Liver (tissue), 9 donors: ENCODE data around the gene BLACAT1. TPM values are rescaled to one million over a fixed set of nuclear protein-coding genes. Genes with fewer than 3 reads are reported as not detected.

ENCODE experiments used
- DNase-seq: peaks from one replicate; pipeline ENCODE4 v3.0.0-alpha.2; 2017; ENCODE audit warnings: low spot score
- H3K27ac ChIP-seq, 2 donors: one replicate each; pipeline ENCODE4 v1.7.0; 2013; ENCODE audit warnings: inconsistent platforms in 2 of 2, low read length in 2 of 2, control low read depth in 1 of 2, low read depth in 1 of 2, mild to moderate bottlenecking in 1 of 2
- H3K27me3 ChIP-seq, 4 donors: one replicate each; pipeline versions ENCODE4 v1.6.1 to v1.7.0; 2013; ENCODE audit warnings: low read length in 3 of 4, inconsistent platforms in 1 of 4, mild to moderate bottlenecking in 1 of 4, moderate library complexity in 1 of 4; ENCODE audit not compliant: control insufficient read depth in 4 of 4, insufficient read depth in 4 of 4
- H3K36me3 ChIP-seq, 4 donors: one replicate each; pipeline versions ENCODE4 v1.6.1 to v1.7.0; 2013; ENCODE audit warnings: low read length in 3 of 4, mild to moderate bottlenecking in 3 of 4, low read depth in 1 of 4, moderate library complexity in 1 of 4; ENCODE audit not compliant: control insufficient read depth in 4 of 4, insufficient read depth in 3 of 4
- H3K4me1 ChIP-seq, 4 donors: one replicate each; pipeline versions ENCODE4 v1.6.1 to v1.7.0; 2013; ENCODE audit warnings: low read length in 3 of 4, mild to moderate bottlenecking in 3 of 4, moderate library complexity in 1 of 4; ENCODE audit not compliant: control insufficient read depth in 4 of 4, insufficient read depth in 4 of 4
- H3K4me3 ChIP-seq, 3 donors: one replicate each; pipeline versions ENCODE4 v1.6.1 to v1.7.0; 2013; ENCODE audit warnings: low read length in 3 of 3, control low read depth in 1 of 3, low read depth in 1 of 3, mild to moderate bottlenecking in 1 of 3
- H3K9ac ChIP-seq, 2 donors: one replicate each; pipeline ENCODE4 v1.7.0; 2013; ENCODE audit warnings: low read length in 2 of 2, mild to moderate bottlenecking in 2 of 2, moderate library complexity in 2 of 2, control low read depth in 1 of 2, low read depth in 1 of 2
- H3K9me3 ChIP-seq, 4 donors: one replicate each; pipeline versions ENCODE4 v1.6.1 to v1.7.0; 2013; ENCODE audit warnings: low read length in 3 of 4; ENCODE audit not compliant: control insufficient read depth in 4 of 4
- EGR1 ChIP-seq, 2 donors: IDR thresholded peaks; 2 replicates each; pipeline ENCODE4 v1.6.1; 2016 to 2018; ENCODE audit warnings: antibody characterized with exemption in 2 of 2, low read depth in 2 of 2
- FOXA1 ChIP-seq: IDR thresholded peaks from 2 replicates; pipeline ENCODE4 v1.6.1; 2016; ENCODE audit warnings: antibody characterized with exemption
- GABPA ChIP-seq, 2 donors: IDR thresholded peaks in 1 of 2; conservative IDR thresholded peaks in 1 of 2; 2 replicates each; pipeline ENCODE4 v1.6.1; 2016; ENCODE audit warnings: antibody characterized with exemption in 2 of 2, mild to moderate bottlenecking in 1 of 2, moderate library complexity in 1 of 2
- HNF4A ChIP-seq, 2 donors: conservative IDR thresholded peaks; 2 replicates each; pipeline ENCODE4 v1.6.1; 2016; ENCODE audit warnings: antibody characterized with exemption in 2 of 2, mild to moderate bottlenecking in 2 of 2
- NR2F2 ChIP-seq: IDR thresholded peaks from 2 replicates; pipeline ENCODE4 v1.6.1; 2016; ENCODE audit warnings: antibody characterized with exemption
- RAD21 ChIP-seq, 2 donors: IDR thresholded peaks; 2 replicates each; pipeline ENCODE4 v1.6.1; 2016; ENCODE audit warnings: antibody characterized with exemption in 2 of 2, mild to moderate bottlenecking in 2 of 2
- RXRA ChIP-seq, 2 donors: IDR thresholded peaks; 2 replicates each; pipeline ENCODE4 v1.6.1; 2017 to 2018; ENCODE audit warnings: antibody characterized with exemption in 2 of 2, mild to moderate bottlenecking in 1 of 2
- SP1 ChIP-seq: IDR thresholded peaks from 2 replicates; pipeline ENCODE4 v1.6.1; 2018; ENCODE audit warnings: antibody characterized with exemption, mild to moderate bottlenecking
- YY1 ChIP-seq: IDR thresholded peaks from 2 replicates; pipeline ENCODE4 v1.6.1; 2016; ENCODE audit warnings: antibody characterized with exemption, mild to moderate bottlenecking
- WGBS: extraction: QIAGEN DNeasy Blood & Tissue Kit; methylation state at CpG from one replicate; pipeline ENCODE4 v1.1.7; 2013; 5-methylcytosine and 5-hydroxymethylcytosine counted together
- polyA plus RNA-seq, 2 donors: library from polyadenylated mRNA; stranded (reverse) in 1 of 2; unstranded in 1 of 2; fragments of 200-250 nt in 1 of 2; fragments of >200 nt in 1 of 2; fragmentation: Nextera tagmentation in 1 of 2; extraction: Ambion mirVana in 1 of 2; gene quantifications; one replicate each; pipeline versions ENCODE4 v1.2.1 to v1.2.3, GENCODE V29; 2013 to 2015
- total RNA-seq, 2 donors: library from RNA; depleted of rRNA; stranded (reverse); fragments of >200 nt; gene quantifications; one replicate each; pipeline ENCODE4 v1.2.3, GENCODE V29; 2014
- TF ChIP-seq, protein P1 (sequence below): IDR thresholded peaks from 2 replicates; pipeline ENCODE4 v1.6.1; 2016; ENCODE audit warnings: antibody characterized with exemption, mild to moderate bottlenecking
- TF ChIP-seq, protein P2 (sequence below): IDR thresholded peaks from 2 replicates; pipeline ENCODE4 v1.6.1; 2016; ENCODE audit warnings: antibody characterized with exemption
- TF ChIP-seq, protein P3 (sequence below): fragments of 150-350 bp; IDR thresholded peaks from 2 replicates; pipeline ENCODE4 v1.5.1; 2017; ENCODE audit warnings: improper control_type of control experiment, low read depth, low read length; ENCODE audit not compliant: missing input control
- donor health status: healthy.
- donor health status: healthy.
- donor health status: healthy.
- donor health status: healthy.
- donor health status: healthy.

BLACAT1 gene
- total and polyA plus RNA-seq, 4 donors, result not detected

- TF ChIP-seq HNF4A (conservative IDR thresholded peaks at IDR 0.05) (peak; percentile 44 to 72), RAD21 (IDR thresholded peaks at IDR 0.05) (peak; percentile 80 to 93)
- TF ChIP-seq, protein P1, sequence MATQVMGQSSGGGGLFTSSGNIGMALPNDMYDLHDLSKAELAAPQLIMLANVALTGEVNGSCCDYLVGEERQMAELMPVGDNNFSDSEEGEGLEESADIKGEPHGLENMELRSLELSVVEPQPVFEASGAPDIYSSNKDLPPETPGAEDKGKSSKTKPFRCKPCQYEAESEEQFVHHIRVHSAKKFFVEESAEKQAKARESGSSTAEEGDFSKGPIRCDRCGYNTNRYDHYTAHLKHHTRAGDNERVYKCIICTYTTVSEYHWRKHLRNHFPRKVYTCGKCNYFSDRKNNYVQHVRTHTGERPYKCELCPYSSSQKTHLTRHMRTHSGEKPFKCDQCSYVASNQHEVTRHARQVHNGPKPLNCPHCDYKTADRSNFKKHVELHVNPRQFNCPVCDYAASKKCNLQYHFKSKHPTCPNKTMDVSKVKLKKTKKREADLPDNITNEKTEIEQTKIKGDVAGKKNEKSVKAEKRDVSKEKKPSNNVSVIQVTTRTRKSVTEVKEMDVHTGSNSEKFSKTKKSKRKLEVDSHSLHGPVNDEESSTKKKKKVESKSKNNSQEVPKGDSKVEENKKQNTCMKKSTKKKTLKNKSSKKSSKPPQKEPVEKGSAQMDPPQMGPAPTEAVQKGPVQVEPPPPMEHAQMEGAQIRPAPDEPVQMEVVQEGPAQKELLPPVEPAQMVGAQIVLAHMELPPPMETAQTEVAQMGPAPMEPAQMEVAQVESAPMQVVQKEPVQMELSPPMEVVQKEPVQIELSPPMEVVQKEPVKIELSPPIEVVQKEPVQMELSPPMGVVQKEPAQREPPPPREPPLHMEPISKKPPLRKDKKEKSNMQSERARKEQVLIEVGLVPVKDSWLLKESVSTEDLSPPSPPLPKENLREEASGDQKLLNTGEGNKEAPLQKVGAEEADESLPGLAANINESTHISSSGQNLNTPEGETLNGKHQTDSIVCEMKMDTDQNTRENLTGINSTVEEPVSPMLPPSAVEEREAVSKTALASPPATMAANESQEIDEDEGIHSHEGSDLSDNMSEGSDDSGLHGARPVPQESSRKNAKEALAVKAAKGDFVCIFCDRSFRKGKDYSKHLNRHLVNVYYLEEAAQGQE, result no peak
These were observed 32.4 kb upstream of the BLACAT1 start (continued) for GRCh38 chr1:205488074-205488723.

DNA sequence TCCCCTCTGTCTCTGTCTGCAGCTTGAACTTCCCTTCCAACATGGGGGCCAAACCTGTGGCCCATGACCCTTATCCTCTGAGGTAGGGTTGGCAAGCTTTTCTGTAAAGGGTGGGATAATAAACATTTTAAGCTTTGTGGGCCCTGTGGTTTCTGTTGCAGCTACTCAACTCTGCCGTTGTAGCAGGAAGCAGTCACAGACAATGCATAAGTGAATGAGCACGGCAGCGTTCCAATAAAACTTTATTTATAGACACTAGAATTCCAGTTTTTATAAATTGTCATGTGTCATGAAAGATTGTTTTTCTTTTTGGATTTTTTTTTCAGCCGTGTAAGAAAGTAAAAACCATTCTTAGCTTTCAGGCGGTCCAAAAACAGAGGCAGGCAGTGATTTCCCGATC lies 30.4 kb upstream of the BLACAT1 start:
- H3K9ac ChIP-seq, result no peak overlapping the region
- H3K27ac ChIP-seq, result no peak overlapping the region
- H3K27me3 ChIP-seq, result peaks cover 0 to 5% (median 0%) of the 10 kb centered on the region in 4 donors
- TF ChIP-seq EGR1 (IDR thresholded peaks at IDR 0.05; ENCODE audit: low read depth in 2 of 2) (no peak), FOXA1 (no peak), SP1 (no peak), GABPA (IDR thresholded peaks at IDR 0.05 in 1 of 2, conservative IDR thresholded peaks at IDR 0.05 in 1 of 2) (no peak), YY1 (no peak), RXRA (IDR thresholded peaks at IDR 0.05) (no peak), NR2F2 (no peak)
- TF ChIP-seq, protein P2, sequence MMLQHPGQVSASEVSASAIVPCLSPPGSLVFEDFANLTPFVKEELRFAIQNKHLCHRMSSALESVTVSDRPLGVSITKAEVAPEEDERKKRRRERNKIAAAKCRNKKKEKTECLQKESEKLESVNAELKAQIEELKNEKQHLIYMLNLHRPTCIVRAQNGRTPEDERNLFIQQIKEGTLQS, result no peak
- TF ChIP-seq, protein P1, result no peak
- TF ChIP-seq, protein P3, sequence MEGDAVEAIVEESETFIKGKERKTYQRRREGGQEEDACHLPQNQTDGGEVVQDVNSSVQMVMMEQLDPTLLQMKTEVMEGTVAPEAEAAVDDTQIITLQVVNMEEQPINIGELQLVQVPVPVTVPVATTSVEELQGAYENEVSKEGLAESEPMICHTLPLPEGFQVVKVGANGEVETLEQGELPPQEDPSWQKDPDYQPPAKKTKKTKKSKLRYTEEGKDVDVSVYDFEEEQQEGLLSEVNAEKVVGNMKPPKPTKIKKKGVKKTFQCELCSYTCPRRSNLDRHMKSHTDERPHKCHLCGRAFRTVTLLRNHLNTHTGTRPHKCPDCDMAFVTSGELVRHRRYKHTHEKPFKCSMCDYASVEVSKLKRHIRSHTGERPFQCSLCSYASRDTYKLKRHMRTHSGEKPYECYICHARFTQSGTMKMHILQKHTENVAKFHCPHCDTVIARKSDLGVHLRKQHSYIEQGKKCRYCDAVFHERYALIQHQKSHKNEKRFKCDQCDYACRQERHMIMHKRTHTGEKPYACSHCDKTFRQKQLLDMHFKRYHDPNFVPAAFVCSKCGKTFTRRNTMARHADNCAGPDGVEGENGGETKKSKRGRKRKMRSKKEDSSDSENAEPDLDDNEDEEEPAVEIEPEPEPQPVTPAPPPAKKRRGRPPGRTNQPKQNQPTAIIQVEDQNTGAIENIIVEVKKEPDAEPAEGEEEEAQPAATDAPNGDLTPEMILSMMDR, result no peak
- peaks cover 0 to 6% (median 0%) of the 10 kb centered on the region in 4 donors for H3K4me1 ChIP-seq
- H3K36me3 ChIP-seq, result no peaks in the 10 kb centered on the region
- H3K9me3 ChIP-seq, result no peaks in the 10 kb centered on the region
- 91% methylated on average over 6 of the region's 6 CpGs for whole genome bisulfite sequencing
- DNase-seq, result no peak
- no peak overlapping the region for H3K4me3 ChIP-seq
